H1 (cell line): ENCODE data around the gene HIPK2. TPM values are rescaled to one million over a fixed set of nuclear protein-coding genes. Genes with fewer than 3 reads are reported as not detected.

Experiments
- CTCF ChIA-PET: fragments of 300-600 bp; sonication (Branson Sonifier 250); formaldehyde crosslinking; loops from one replicate; lab custom pipeline; 2021; ENCODE audit not compliant: partially characterized antibody; lab: Charles Lee
- POLR2A ChIA-PET: fragments of 300-600 bp; sonication (Branson Sonifier 250); formaldehyde crosslinking; loops from one replicate; lab custom pipeline; 2021; ENCODE audit warnings: inconsistent platforms; ENCODE audit not compliant: partially characterized antibody; lab: Charles Lee
- DNase-seq, 2 experiments: peaks; one replicate each; pipeline versions ENCODE4 v3.0.0 to v3.0.0-alpha.2; 2010 to 2022; ENCODE audit warnings: low spot score in 2 of 2, low read depth in 1 of 2, mixed read lengths in 1 of 2
- FAIRE-seq: peaks from 2 replicates; lab custom pipeline; 2011; peaks lifted over from hg19 to GRCh38; lab: Jason Lieb, UNC
- H2AFZ ChIP-seq: 2 replicates; pipeline ENCODE4 v1.8.1; 2012; ENCODE audit warnings: low read length, inconsistent platforms
- H2AK5ac ChIP-seq: 2 replicates; pipeline ENCODE4 v1.6.1; 2013; ENCODE audit warnings: low read depth, low read length
- H2BK120ac ChIP-seq: replicated peaks from 2 replicates; pipeline ENCODE3; 2013; ENCODE audit warnings: low read depth, low read length, inconsistent platforms
- H2BK12ac ChIP-seq: 2 replicates; pipeline ENCODE4 v1.6.1; 2013; ENCODE audit warnings: low read depth, low read length
- H2BK15ac ChIP-seq: 2 replicates; pipeline ENCODE4 v1.6.1; 2013; ENCODE audit warnings: low read length
- H2BK20ac ChIP-seq: 2 replicates; pipeline ENCODE4 v1.6.1; 2013; ENCODE audit warnings: low read length
- H2BK5ac ChIP-seq: 2 replicates; pipeline ENCODE4 v1.6.1; 2013; ENCODE audit warnings: low read depth, low read length
- H3K14ac ChIP-seq: 2 replicates; pipeline ENCODE4 v1.6.1; 2013; ENCODE audit warnings: inconsistent platforms; ENCODE audit not compliant: insufficient read length
- H3K18ac ChIP-seq: 2 replicates; pipeline ENCODE4 v1.6.1; 2013; ENCODE audit warnings: low read length; ENCODE audit errors: extremely low read depth
- H3K23ac ChIP-seq: 2 replicates; pipeline ENCODE4 v1.6.1; 2013; ENCODE audit warnings: inconsistent platforms; ENCODE audit not compliant: insufficient read length
- H3K23me2 ChIP-seq: 2 replicates; pipeline ENCODE4 v1.6.1; 2013; ENCODE audit warnings: low read depth, low read length
- H3K27ac ChIP-seq: 2 replicates; pipeline ENCODE4 v1.6.1; 2011; ENCODE audit warnings: low read depth, low read length, inconsistent platforms
- H3K27me3 ChIP-seq, 4 experiments: replicated peaks in 1 of 4; 1 replicate in 1 of 4; 2 replicates in 3 of 4; pipeline versions ENCODE4 v1.6.1 to v1.8.1; 2011 to 2013; ENCODE audit warnings: low read length in 3 of 4, mild to moderate bottlenecking in 3 of 4, inconsistent platforms in 2 of 4, mixed read lengths in 2 of 4, moderate library complexity in 1 of 4; ENCODE audit not compliant: control insufficient read depth in 3 of 4, insufficient read depth in 3 of 4; ENCODE audit errors: extremely low read depth in 1 of 4
- H3K36me3 ChIP-seq, 4 experiments: 2 replicates each; pipeline versions ENCODE4 v1.6.1 to v1.8.1; 2011 to 2013; ENCODE audit warnings: mild to moderate bottlenecking in 4 of 4, low read length in 3 of 4, moderate library complexity in 2 of 4, control low read depth in 1 of 4, inconsistent platforms in 1 of 4; ENCODE audit not compliant: insufficient read depth in 4 of 4, control insufficient read depth in 2 of 4
- H3K4ac ChIP-seq: replicated peaks from 2 replicates; pipeline ENCODE3; 2013; ENCODE audit warnings: low read length, low read depth, mixed read lengths, inconsistent platforms; ENCODE audit not compliant: insufficient read length
- H3K4me1 ChIP-seq, 4 experiments: replicated peaks in 1 of 4; 1 replicate in 1 of 4; 2 replicates in 3 of 4; pipeline versions ENCODE4 v1.6.1 to v1.8.1; 2011 to 2013; ENCODE audit warnings: low read length in 3 of 4, inconsistent platforms in 2 of 4, mixed read lengths in 1 of 4; ENCODE audit not compliant: insufficient read depth in 4 of 4, control insufficient read depth in 3 of 4
- H3K4me2 ChIP-seq, 2 experiments: 2 replicates each; pipeline versions ENCODE4 v1.6.1 to v1.8.1; 2011 to 2013; ENCODE audit warnings: low read depth in 2 of 2, low read length in 2 of 2, control low read depth in 1 of 2, inconsistent platforms in 1 of 2, mild to moderate bottlenecking in 1 of 2; ENCODE audit not compliant: insufficient read depth in 1 of 2
- H3K4me3 ChIP-seq, 4 experiments: fragments of 200-600, 300-600 bp in 1 of 4; sonication (generic), shearing (Covaris generic), sonication (Bioruptor Twin) in 1 of 4; 2 replicates each; pipeline versions ENCODE4 v1.5.1 to v1.8.1; 2011 to 2016; ENCODE audit warnings: low read length in 4 of 4, low read depth in 3 of 4, control low read depth in 2 of 4, inconsistent platforms in 2 of 4, mild to moderate bottlenecking in 2 of 4, mixed read lengths in 1 of 4, moderate library complexity in 1 of 4; ENCODE audit not compliant: insufficient read depth in 2 of 4; ENCODE audit errors: extremely low read depth in 1 of 4
- H3K56ac ChIP-seq: replicated peaks from 2 replicates; pipeline ENCODE3; 2013; ENCODE audit warnings: low read depth, mild to moderate bottlenecking, mixed read lengths, low read length, inconsistent platforms; ENCODE audit not compliant: insufficient read length
- H3K79me1 ChIP-seq: 2 replicates; pipeline ENCODE4 v1.6.1; 2013; ENCODE audit warnings: low read depth, low read length, control low read depth
- H3K79me2 ChIP-seq, 2 experiments: 2 replicates each; pipeline versions ENCODE4 v1.6.1 to v1.8.1; 2012 to 2013; ENCODE audit warnings: low read length in 2 of 2, mild to moderate bottlenecking in 2 of 2, inconsistent platforms in 1 of 2; ENCODE audit not compliant: insufficient read depth in 2 of 2, control insufficient read depth in 1 of 2
- H3K9ac ChIP-seq, 4 experiments: replicated peaks in 1 of 4; 1 replicate in 1 of 4; 2 replicates in 3 of 4; pipeline versions ENCODE4 v1.6.1 to v1.8.1; 2011 to 2013; ENCODE audit warnings: low read depth in 3 of 4, low read length in 3 of 4, control low read depth in 2 of 4, mild to moderate bottlenecking in 2 of 4, moderate library complexity in 2 of 4, inconsistent platforms in 1 of 4; ENCODE audit errors: extremely low read depth in 1 of 4
- H3K9me3 ChIP-seq, 2 experiments: 2 replicates each; pipeline versions ENCODE4 v1.6.1 to v1.8.1; 2012 to 2013; ENCODE audit warnings: mild to moderate bottlenecking in 2 of 2, moderate library complexity in 2 of 2, control low read depth in 1 of 2, inconsistent platforms in 1 of 2, low read depth in 1 of 2, low read length in 1 of 2, mixed read lengths in 1 of 2; ENCODE audit not compliant: insufficient read depth in 2 of 2
- H4K20me1 ChIP-seq, 2 experiments: replicated peaks in 1 of 2; 2 replicates each; pipeline versions ENCODE3 to v1.8.1; 2011 to 2013; ENCODE audit warnings: inconsistent platforms in 2 of 2, low read length in 2 of 2, mild to moderate bottlenecking in 1 of 2; ENCODE audit not compliant: insufficient read depth in 2 of 2, control insufficient read depth in 1 of 2
- H4K5ac ChIP-seq: 2 replicates; pipeline ENCODE4 v1.6.1; 2013; ENCODE audit warnings: low read length, low read depth, mixed read lengths, inconsistent platforms; ENCODE audit not compliant: insufficient read length
- H4K8ac ChIP-seq: 2 replicates; pipeline ENCODE4 v1.8.0; 2013; ENCODE audit warnings: mild to moderate bottlenecking, moderate library complexity, low read length, inconsistent platforms; ENCODE audit not compliant: insufficient read depth; ENCODE audit errors: extremely low read depth
- H4K91ac ChIP-seq: replicated peaks from 2 replicates; pipeline ENCODE3; 2013; ENCODE audit warnings: low read length, mixed read lengths, inconsistent platforms; ENCODE audit not compliant: insufficient read length
- CBX5 ChIP-seq: fragments of 300-800, 300-1000 bp; sonication (generic); IDR thresholded peaks from 2 replicates; pipeline ENCODE4 v1.7.1; 2016; ENCODE audit warnings: antibody characterized with exemption, low read length, low read depth
- CTBP2 ChIP-seq: IDR thresholded peaks from 2 replicates; pipeline ENCODE4 v1.7.0; 2011; ENCODE audit warnings: borderline replicate concordance, mild to moderate bottlenecking, moderate library complexity, mixed read lengths, low read length; ENCODE audit not compliant: insufficient read depth, insufficient read length
- FOSL1 ChIP-seq: IDR thresholded peaks from 2 replicates; pipeline ENCODE4 v1.6.1; 2011; ENCODE audit warnings: mild to moderate bottlenecking, low read depth, low read length, moderate library complexity; ENCODE audit not compliant: insufficient read depth
- HDAC2 ChIP-seq, 2 experiments: fragments of 300-600 bp in 1 of 2; sonication (generic) in 1 of 2; IDR thresholded peaks; 2 replicates each; pipeline ENCODE4 v1.6.1; 2011 to 2012; ENCODE audit warnings: low read depth in 2 of 2, low read length in 2 of 2, mild to moderate bottlenecking in 2 of 2, moderate library complexity in 2 of 2, borderline replicate concordance in 1 of 2, inconsistent platforms in 1 of 2
- KDM4A ChIP-seq: IDR thresholded peaks from one replicate; pipeline ENCODE4 v1.7.1; 2012; ENCODE audit warnings: low read depth, mild to moderate bottlenecking, moderate library complexity, low read length, inconsistent platforms; ENCODE audit not compliant: severe bottlenecking
- POU5F1 ChIP-seq: IDR thresholded peaks from 2 replicates; pipeline ENCODE4 v1.6.1; 2011; ENCODE audit warnings: low read depth, mild to moderate bottlenecking, low read length, moderate library complexity
- SRF ChIP-seq: IDR thresholded peaks from 2 replicates; pipeline ENCODE4 v1.6.1; 2011; ENCODE audit warnings: mild to moderate bottlenecking, low read depth, low read length, moderate library complexity
- TEAD4 ChIP-seq: IDR thresholded peaks from 2 replicates; pipeline ENCODE4 v1.6.1; 2012; ENCODE audit warnings: low read depth, low read length, inconsistent platforms, mixed read lengths
- WGBS, 2 experiments: shearing (Covaris generic) in 1 of 2; methylation state at CpG; one replicate each; pipeline versions ENCODE4 v1.1.6 to v1.1.7; 2013 to 2015; ENCODE audit warnings: low lambda C conversion rate in 2 of 2, mixed read lengths in 2 of 2, inconsistent platforms in 1 of 2, low coverage in 1 of 2, missing lambda C conversion rate in 1 of 2; ENCODE audit not compliant: insufficient replicate concordance in 2 of 2, insufficient coverage in 1 of 2, insufficient read length in 1 of 2; ENCODE audit errors: extremely low coverage in 1 of 2, missing lambda C conversion rate in 1 of 2; 5-methylcytosine and 5-hydroxymethylcytosine counted together
- polyA plus RNA-seq, 7 experiments: library from polyadenylated mRNA; depleted of rRNA in 3 of 7; stranded (reverse) in 5 of 7; unstranded in 2 of 7; fragments of >200 nt in 5 of 7; fragments of 200-250 nt in 2 of 7; gene quantifications; 1 replicate in 5 of 7; 2 replicates in 1 of 7; 4 replicates in 1 of 7; pipeline versions ENCODE4 v1.2.1 to v1.2.3, GENCODE V29; 2011 to 2013; ENCODE audit warnings: missing spikeins in 2 of 7, mixed read lengths in 2 of 7
- total RNA-seq: library from RNA; stranded (reverse); fragmentation: NEBNext Ultra II Directional; extraction: Animal tissue kit (Norgen Biotek cat#: 25700); gene quantifications from 2 replicates; pipeline ENCODE4 v1.2.1, GENCODE V29; 2021

Gene HIPK2
- total and polyA plus RNA-seq, 2 of the 8 experiments (the other 6 are each of a cell fraction or from before 2014, with no cell fraction given): 8.3 to 24.3 TPM

DNA sequence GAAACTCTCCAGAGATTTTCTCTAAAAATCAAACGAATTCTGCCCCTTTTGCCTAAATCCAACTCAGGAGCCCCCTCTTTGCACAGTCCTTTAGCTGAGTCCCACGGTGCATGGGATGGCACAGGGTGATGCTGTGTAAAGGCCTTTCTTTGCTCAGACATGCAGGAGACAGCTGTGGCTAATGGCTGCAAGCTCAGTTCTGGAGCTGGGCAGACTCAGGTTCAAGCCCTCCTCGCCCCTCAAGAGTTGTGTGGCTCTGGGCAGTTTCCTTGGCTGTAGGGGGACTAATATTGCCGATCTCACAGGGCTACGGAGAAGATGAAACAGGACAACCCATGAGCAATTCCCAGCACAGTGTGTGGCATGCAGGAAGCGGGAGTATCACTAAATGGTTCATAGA lies 211.7 kb downstream of the HIPK2 start:
- H2AK5ac ChIP-seq: no peak overlapping the region
- H3K4me1 ChIP-seq: peaks cover 0 to 14% (median 4%) of the 10 kb centered on the region in 4 experiments; a peak in 3 of 7 replicates
- H4K5ac ChIP-seq: no peak overlapping the region
- no peak overlapping the region for H3K4ac ChIP-seq
- TF ChIP-seq POU5F1: no peak
- TF ChIP-seq FOSL1: no peak
- TF ChIP-seq CBX5: no peak
- no peak for TF ChIP-seq SRF
- TF ChIP-seq HDAC2 (IDR thresholded peaks at IDR 0.05; ENCODE audit: borderline replicate concordance in 1 of 2, low read depth in 2 of 2, low read length in 2 of 2): no peak
- no peak for TF ChIP-seq CTBP2
- no peak for TF ChIP-seq TEAD4
- no peak for TF ChIP-seq KDM4A
- no peak overlapping the region for H3K18ac ChIP-seq
- no peak overlapping the region for H3K56ac ChIP-seq
- H3K4me2 ChIP-seq: no peak overlapping the region
- FAIRE-seq (no peak), DNase-seq (no peak)
- peak overlapping the region; percentile 15; the same call in 1 of the 2 replicates for H2BK5ac ChIP-seq
- H3K9ac ChIP-seq: no peak overlapping the region
- 0 out of 2 replicates have a peak overlapping the region, but pooled peaks have one; percentile 65 for H2BK20ac ChIP-seq
- H3K9me3 ChIP-seq: no peaks in the 10 kb centered on the region
- no peak overlapping the region for H3K27ac ChIP-seq
- H2BK120ac ChIP-seq: peak overlapping the region; percentile 21
- no peaks in the 10 kb centered on the region for H3K79me2 ChIP-seq
- CTCF ChIA-PET: interaction anchor here (0.6 to 6.3 kb wide), 16 partner anchors 10 to 157 kb away, joined by 3 to 54 read pairs (median 3); no protein-coding TSS in a partner anchor
- H4K20me1 ChIP-seq: no peaks in the 10 kb centered on the region
- WGBS, 2 experiments: 78% methylated on average over 6 of the region's 6 CpGs; no CpG with 5 or more reads in 1 of the 2 experiments
- H3K23me2 ChIP-seq: no peaks in the 10 kb centered on the region
- H3K14ac ChIP-seq: no peak overlapping the region
- no peak overlapping the region for H2BK12ac ChIP-seq
- no peak overlapping the region for H3K23ac ChIP-seq
- H2AFZ ChIP-seq: no peak overlapping the region
- no peak overlapping the region for H4K91ac ChIP-seq
- H3K27me3 ChIP-seq: no peaks in the 10 kb centered on the region
- POLR2A ChIA-PET: interaction anchor here (0.8 kb wide), 1 partner anchor 54 kb away, joined by 4 read pairs; no protein-coding TSS in a partner anchor
- no peaks in the 10 kb centered on the region for H3K79me1 ChIP-seq
- no peak overlapping the region for H2BK15ac ChIP-seq
- no peaks in the 10 kb centered on the region; a peak in 1 of 8 replicates for H3K36me3 ChIP-seq
- H4K8ac ChIP-seq: no peak overlapping the region
- no peak overlapping the region for H3K4me3 ChIP-seq
